OCI-LY1 (cell line): ENCODE results near the gene RPS15A.

Source experiments
- H2AFZ ChIP-seq: fragments of 200-600 bp; sonication (generic), shearing (Covaris generic); 2 replicates; pipeline ENCODE4 v1.6.0; 2014; ENCODE audit warnings: antibody characterized with exemption, mild to moderate bottlenecking, low read length
- H3F3A ChIP-seq: fragments of 200-600 bp; sonication (generic), shearing (Covaris generic); 2 replicates; pipeline ENCODE4 v1.6.0; 2014; ENCODE audit warnings: mild to moderate bottlenecking, antibody characterized with exemption, low read length, moderate library complexity; ENCODE audit not compliant: insufficient read depth
- H3K27ac ChIP-seq: fragments of 200-600 bp; sonication (generic); 2 replicates; pipeline ENCODE4 v1.5.1; 2014; ENCODE audit warnings: low read length, mixed run types, mild to moderate bottlenecking, low read depth; ENCODE audit not compliant: poor library complexity, severe bottlenecking
- H3K27me3 ChIP-seq: fragments of 200-600 bp; sonication (generic); 2 replicates; pipeline ENCODE4 v1.6.0; 2014; ENCODE audit warnings: antibody characterized with exemption, mild to moderate bottlenecking, low read length, moderate library complexity; ENCODE audit not compliant: insufficient read depth
- H3K36me3 ChIP-seq: fragments of 200-600 bp; sonication (generic); 2 replicates; pipeline ENCODE4 v1.6.1; 2014; ENCODE audit warnings: mild to moderate bottlenecking, antibody characterized with exemption, low read length, moderate library complexity, mixed read lengths; ENCODE audit not compliant: insufficient read depth
- H3K4me1 ChIP-seq: fragments of 200-600 bp; sonication (generic); 2 replicates; pipeline ENCODE4 v1.5.1; 2014; ENCODE audit warnings: mild to moderate bottlenecking, low read length, moderate library complexity; ENCODE audit not compliant: insufficient read depth, severe bottlenecking
- H3K4me2 ChIP-seq: fragments of 200-600 bp; sonication (generic), shearing (Covaris generic); 2 replicates; pipeline ENCODE4 v1.6.1; 2014; ENCODE audit warnings: low read length
- H3K4me3 ChIP-seq: fragments of 200-600 bp; sonication (generic); 2 replicates; pipeline ENCODE4 v1.5.1; 2014; ENCODE audit warnings: low read length, low read depth, mild to moderate bottlenecking, mixed read lengths; ENCODE audit not compliant: poor library complexity, severe bottlenecking
- H3K79me2 ChIP-seq: fragments of 200-600 bp; shearing (Covaris generic); 2 replicates; pipeline ENCODE4 v1.6.1; 2016; ENCODE audit warnings: mixed run types, low read length, mixed read lengths; ENCODE audit not compliant: insufficient read depth
- H3K9ac ChIP-seq: fragments of 200-600 bp; sonication (generic), shearing (Covaris generic); 2 replicates; pipeline ENCODE4 v1.6.1; 2014; ENCODE audit warnings: mild to moderate bottlenecking, low read length, mixed read lengths
- H3K9me2 ChIP-seq: fragments of 200-600 bp; sonication (generic), shearing (Covaris generic); 2 replicates; pipeline ENCODE4 v1.6.1; 2014; ENCODE audit warnings: low read depth, mild to moderate bottlenecking, low read length, mixed read lengths
- H3K9me3 ChIP-seq: fragments of 200-600 bp; shearing (Covaris generic); 2 replicates; pipeline ENCODE4 v1.6.1; 2014; ENCODE audit warnings: low read length, mixed read lengths
- H4K20me1 ChIP-seq: fragments of 200-600 bp; sonication (generic), shearing (Covaris generic); 2 replicates; pipeline ENCODE4 v1.6.0; 2016; ENCODE audit warnings: mild to moderate bottlenecking, low read length; ENCODE audit not compliant: insufficient read depth
- EZH2 ChIP-seq: fragments of 200-600 bp; sonication (generic), shearing (Covaris generic); IDR thresholded peaks from 2 replicates; pipeline ENCODE4 v1.8.0; 2017; ENCODE audit warnings: borderline replicate concordance, mixed run types, mild to moderate bottlenecking, antibody characterized with exemption, low read length, moderate library complexity, mixed read lengths
- TF ChIP-seq, protein P1 (sequence below): fragments of 200-600 bp; sonication (generic), shearing (Covaris generic); IDR thresholded peaks from 2 replicates; pipeline ENCODE4 v1.5.1; 2017; ENCODE audit warnings: mild to moderate bottlenecking, antibody characterized with exemption, low read length, moderate library complexity, mixed read lengths

The RPS15A gene

DNA sequence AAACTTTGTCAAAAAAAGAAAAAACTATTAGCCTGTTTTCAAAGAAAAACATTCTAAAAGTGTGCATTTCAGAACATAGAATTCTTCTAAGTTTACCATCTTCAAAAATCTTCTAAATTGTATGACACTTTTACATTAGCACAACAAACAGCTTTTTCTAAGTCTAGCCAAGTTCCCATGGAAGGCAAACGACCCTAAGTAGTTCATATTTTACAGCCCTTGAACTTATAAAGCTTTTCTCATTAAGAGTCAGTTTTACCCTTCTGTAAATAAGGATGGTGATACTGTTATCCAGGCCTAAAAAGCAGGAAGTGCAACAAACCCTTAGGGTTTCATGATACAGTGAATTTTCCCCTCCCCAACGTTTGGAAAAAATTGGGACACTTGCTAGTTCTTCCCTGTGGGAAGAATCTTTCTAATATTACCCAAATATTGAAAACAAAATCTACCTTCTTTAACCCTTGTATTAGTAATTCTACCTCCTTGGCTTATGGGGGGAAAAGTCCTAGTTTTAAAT, 15.2 kb upstream of the RPS15A start:
- Histone ChIP-seq H3K4me2 (no peak overlapping the region; the same call in 1 of the 2 replicates), H3K27ac (peak overlapping the region; percentile 79), H3K36me3 (peaks cover 60% of the 10 kb centered on the region), H3K79me2 (peaks cover 9% of the 10 kb centered on the region), H3K27me3 (no peaks in the 10 kb centered on the region), H3K9me3 (no peaks in the 10 kb centered on the region), H4K20me1 (no peaks in the 10 kb centered on the region), H3K4me1 (peaks cover 38% of the 10 kb centered on the region), H3K9ac (no peak overlapping the region; the same call in 1 of the 2 replicates), H3K4me3 (no peak overlapping the region), H3K9me2 (no peaks in the 10 kb centered on the region), H2AFZ (no peak overlapping the region), H3F3A (0 out of 2 replicates have a peak, but pooled peaks cover 6% of the 10 kb centered on the region)
- TF ChIP-seq, protein P1, sequence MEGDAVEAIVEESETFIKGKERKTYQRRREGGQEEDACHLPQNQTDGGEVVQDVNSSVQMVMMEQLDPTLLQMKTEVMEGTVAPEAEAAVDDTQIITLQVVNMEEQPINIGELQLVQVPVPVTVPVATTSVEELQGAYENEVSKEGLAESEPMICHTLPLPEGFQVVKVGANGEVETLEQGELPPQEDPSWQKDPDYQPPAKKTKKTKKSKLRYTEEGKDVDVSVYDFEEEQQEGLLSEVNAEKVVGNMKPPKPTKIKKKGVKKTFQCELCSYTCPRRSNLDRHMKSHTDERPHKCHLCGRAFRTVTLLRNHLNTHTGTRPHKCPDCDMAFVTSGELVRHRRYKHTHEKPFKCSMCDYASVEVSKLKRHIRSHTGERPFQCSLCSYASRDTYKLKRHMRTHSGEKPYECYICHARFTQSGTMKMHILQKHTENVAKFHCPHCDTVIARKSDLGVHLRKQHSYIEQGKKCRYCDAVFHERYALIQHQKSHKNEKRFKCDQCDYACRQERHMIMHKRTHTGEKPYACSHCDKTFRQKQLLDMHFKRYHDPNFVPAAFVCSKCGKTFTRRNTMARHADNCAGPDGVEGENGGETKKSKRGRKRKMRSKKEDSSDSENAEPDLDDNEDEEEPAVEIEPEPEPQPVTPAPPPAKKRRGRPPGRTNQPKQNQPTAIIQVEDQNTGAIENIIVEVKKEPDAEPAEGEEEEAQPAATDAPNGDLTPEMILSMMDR, result no peak
- no peak for TF ChIP-seq EZH2

DNA sequence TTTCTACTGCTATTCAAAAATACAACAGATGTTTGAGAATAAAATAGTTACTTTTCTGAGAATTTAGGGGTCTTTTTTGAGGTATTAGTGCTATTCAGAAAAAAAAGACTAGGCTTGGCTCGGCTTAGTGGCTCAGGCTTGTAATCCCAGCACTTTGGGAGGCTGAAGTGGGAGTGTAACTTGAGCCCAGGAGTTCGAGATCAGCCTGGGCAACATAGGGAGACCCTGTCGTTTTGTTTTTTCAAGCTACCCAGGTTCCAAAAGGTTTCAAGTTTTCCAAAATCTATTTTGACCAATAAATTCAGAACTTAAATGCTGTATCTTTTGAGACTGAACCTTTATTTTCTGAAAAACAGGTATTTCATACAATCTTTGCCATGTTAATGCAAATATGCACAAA, 14.4 kb upstream of the RPS15A start:
- Histone ChIP-seq H3K9ac (peak overlapping the region; percentile 21), H3K36me3 (peaks cover 55% of the 10 kb centered on the region), H3K27me3 (no peaks in the 10 kb centered on the region), H3K4me1 (peaks cover 46% of the 10 kb centered on the region), H3K4me3 (no peak overlapping the region), H3K27ac (peak overlapping the region; percentile 79), H2AFZ (no peak overlapping the region), H3K9me2 (no peaks in the 10 kb centered on the region), H3K4me2 (peak overlapping the region; percentile 33; the same call in 1 of the 2 replicates), H3F3A (0 out of 2 replicates have a peak, but pooled peaks cover 6% of the 10 kb centered on the region), H3K79me2 (peaks cover 17% of the 10 kb centered on the region), H4K20me1 (no peaks in the 10 kb centered on the region), H3K9me3 (no peaks in the 10 kb centered on the region)
- no peak for TF ChIP-seq EZH2
- TF ChIP-seq, protein P1, result no peak

DNA sequence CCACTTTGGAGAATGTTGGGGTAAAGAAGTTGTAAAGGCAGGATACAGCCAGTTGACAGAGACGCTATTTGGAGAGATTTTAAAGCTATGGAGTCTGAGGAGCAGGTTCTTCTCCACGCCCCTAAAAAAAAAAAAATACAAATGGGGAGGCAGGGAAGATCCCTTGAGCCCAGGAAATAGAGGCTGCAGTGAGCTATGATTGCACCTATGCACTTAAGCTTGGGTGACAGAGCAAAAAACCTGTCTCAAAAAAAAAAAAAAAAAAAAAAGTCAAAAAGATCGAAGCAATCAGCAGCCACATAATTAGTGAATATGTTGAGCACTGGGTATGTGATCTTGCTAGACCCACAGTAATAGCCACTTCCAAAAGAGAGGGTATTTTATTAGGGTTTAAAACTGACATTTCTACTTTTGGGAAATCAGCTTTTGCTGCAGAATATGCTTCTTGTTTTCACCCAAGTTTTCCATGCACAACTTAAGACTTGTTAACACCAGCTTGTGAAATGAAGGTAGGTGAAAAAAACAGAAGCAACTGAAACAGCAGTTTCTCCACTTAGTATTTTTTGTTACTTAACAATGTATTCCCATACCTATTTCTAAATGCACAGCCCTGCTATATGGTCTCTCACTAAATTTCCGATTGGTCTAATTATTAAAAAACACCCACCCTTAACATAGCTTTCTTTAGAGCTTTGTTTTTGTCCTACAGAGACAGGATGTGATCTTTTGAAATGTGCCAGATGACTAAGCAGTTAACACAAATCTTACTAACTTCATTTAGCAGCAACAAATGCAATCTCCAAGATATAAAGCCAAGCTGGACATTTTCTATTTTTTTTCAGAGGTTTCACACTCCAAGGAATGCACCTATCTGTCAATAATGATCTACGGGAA, 13.7 kb upstream of the RPS15A start:
- Histone ChIP-seq H3K9ac (peak overlapping the region; percentile 21), H4K20me1 (no peaks in the 10 kb centered on the region), H3K79me2 (peaks cover 24% of the 10 kb centered on the region), H3K4me2 (peak overlapping the region; percentile 33; the same call in 1 of the 2 replicates), H3K36me3 (peaks cover 54% of the 10 kb centered on the region), H3K4me1 (peaks cover 53% of the 10 kb centered on the region), H2AFZ (no peak overlapping the region), H3K27me3 (no peaks in the 10 kb centered on the region), H3K9me3 (no peaks in the 10 kb centered on the region), H3K9me2 (no peaks in the 10 kb centered on the region), H3F3A (0 out of 2 replicates have a peak, but pooled peaks cover 6% of the 10 kb centered on the region), H3K27ac (peak overlapping the region; percentile 79), H3K4me3 (no peak overlapping the region)
- TF ChIP-seq, protein P1, result no peak
- TF ChIP-seq EZH2, result no peak
